ENCODE measurements around the gene ZNF41.

GRCh38 chrX:47497271-47497888 is 14.4 kb upstream of the ZNF41 start:
- TF ChIP-seq CTCF (IDR thresholded peaks at IDR 0.05; ENCODE audit: insufficient read depth, low read depth, low read length), result peak; percentile 31
- TF ChIP-seq EZH2 (IDR thresholded peaks at IDR 0.05; ENCODE audit: insufficient read depth, low read length), result no peak

Data from astrocyte (in vitro differentiated cells and primary cell).